T-helper 1 cell treated with Interleukin-12 subunit alpha and Interleukin-12 subunit beta and Interleukin-4 antibody, amounts not matched to agents 30 μg/mL and 1 μg/mL, for 36 hours (primary cell): Measurements from ENCODE around the gene KHDC1L.

Experiments
- H3K27ac Mint-ChIP-seq: one replicate; pipeline ENCODE4 v1.8.0; 2021; ENCODE audit warnings: mild to moderate bottlenecking, mixed read lengths
- H3K27me3 Mint-ChIP-seq: one replicate; pipeline ENCODE4 v1.8.0; 2021; ENCODE audit warnings: low read depth, mixed read lengths
- H3K36me3 Mint-ChIP-seq: one replicate; pipeline ENCODE4 v1.8.0; 2021; ENCODE audit warnings: low read depth, mixed read lengths
- H3K4me1 Mint-ChIP-seq: one replicate; pipeline ENCODE4 v1.8.0; 2021; ENCODE audit warnings: low read depth, mixed read lengths
- H3K4me3 Mint-ChIP-seq: one replicate; pipeline ENCODE4 v1.8.0; 2021; ENCODE audit warnings: mild to moderate bottlenecking, moderate library complexity, mixed read lengths
- H3K9me3 Mint-ChIP-seq: one replicate; pipeline ENCODE4 v1.8.0; 2021; ENCODE audit warnings: mixed read lengths

The KHDC1L gene

GRCh38 chr6:73180763-73181619 lies 44.3 kb downstream of the KHDC1L start:
- Mint-ChIP-seq H3K27ac (no peak overlapping the region), H3K27me3 (peaks cover 3% of the 10 kb centered on the region), H3K4me1 (peaks cover 3% of the 10 kb centered on the region), H3K36me3 (no peaks in the 10 kb centered on the region), H3K4me3 (peak overlapping the region; percentile 0), H3K9me3 (no peaks in the 10 kb centered on the region)

GRCh38 chr6:73180076-73180738 lies 45.1 kb downstream of the KHDC1L start:
- Mint-ChIP-seq H3K27ac (no peak overlapping the region), H3K27me3 (peaks cover 3% of the 10 kb centered on the region), H3K4me1 (peaks cover 3% of the 10 kb centered on the region), H3K4me3 (no peak overlapping the region), H3K9me3 (no peaks in the 10 kb centered on the region), H3K36me3 (no peaks in the 10 kb centered on the region)

DNA sequence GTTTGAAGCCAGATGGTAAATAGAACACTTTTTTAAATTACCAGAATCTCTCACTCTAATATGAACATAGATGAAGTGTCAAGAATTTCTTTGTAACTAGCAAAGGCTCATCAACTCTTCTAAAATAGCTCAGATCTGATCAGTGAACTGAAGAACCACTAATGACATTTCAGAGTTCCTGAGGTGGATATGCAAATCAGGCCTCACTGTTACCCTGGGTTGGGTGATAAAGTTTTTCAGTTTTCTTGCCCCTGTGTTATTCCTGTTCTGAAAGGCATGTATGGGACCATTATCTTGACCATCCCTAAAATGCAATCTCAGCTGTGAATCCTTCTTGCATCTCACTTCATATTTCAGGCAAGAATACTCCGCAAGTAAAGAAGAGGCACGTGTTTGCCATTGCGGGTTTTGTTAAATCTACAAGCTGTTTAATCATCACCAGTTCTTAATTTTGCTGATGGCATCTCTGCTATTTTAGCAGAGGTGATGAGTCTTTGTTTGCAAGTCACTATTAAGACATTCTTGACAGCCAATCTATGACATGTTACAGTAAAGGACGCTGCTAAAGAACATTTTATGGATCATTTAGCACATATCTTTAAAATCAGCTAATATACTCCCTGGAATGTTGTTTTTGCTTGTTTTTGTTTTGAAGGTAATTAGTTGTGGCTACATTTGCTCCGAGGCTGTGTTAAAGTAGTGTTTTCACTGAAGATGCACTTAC lies 47.9 kb downstream of the KHDC1L start:
- Mint-ChIP-seq H3K27ac (no peak overlapping the region), H3K4me1 (peaks cover 3% of the 10 kb centered on the region), H3K36me3 (no peaks in the 10 kb centered on the region), H3K27me3 (no peaks in the 10 kb centered on the region), H3K4me3 (no peak overlapping the region), H3K9me3 (no peaks in the 10 kb centered on the region)

- Mint-ChIP-seq H3K36me3 (no peaks in the 10 kb centered on the region), H3K9me3 (no peaks in the 10 kb centered on the region), H3K4me3 (no peak overlapping the region), H3K4me1 (peaks cover 3% of the 10 kb centered on the region), H3K27ac (no peak overlapping the region), H3K27me3 (no peaks in the 10 kb centered on the region)
Observed at GRCh38 chr6:73176057-73176456, 49.2 kb downstream of the KHDC1L start.

- Mint-ChIP-seq H3K36me3 (no peaks in the 10 kb centered on the region), H3K4me3 (no peak overlapping the region), H3K27ac (no peak overlapping the region), H3K4me1 (no peaks in the 10 kb centered on the region), H3K27me3 (no peaks in the 10 kb centered on the region), H3K9me3 (no peaks in the 10 kb centered on the region)
Observed at GRCh38 chr6:73174646-73175045, 50.6 kb downstream of the KHDC1L start.
